HuH-7.5 (cell line): Measurements from ENCODE around the gene CBX6.

ENCODE experiments used
- DNase-seq: peaks from one replicate; pipeline ENCODE4 v3.0.0; 2011; ENCODE audit warnings: low spot score

Gene CBX6

DNA sequence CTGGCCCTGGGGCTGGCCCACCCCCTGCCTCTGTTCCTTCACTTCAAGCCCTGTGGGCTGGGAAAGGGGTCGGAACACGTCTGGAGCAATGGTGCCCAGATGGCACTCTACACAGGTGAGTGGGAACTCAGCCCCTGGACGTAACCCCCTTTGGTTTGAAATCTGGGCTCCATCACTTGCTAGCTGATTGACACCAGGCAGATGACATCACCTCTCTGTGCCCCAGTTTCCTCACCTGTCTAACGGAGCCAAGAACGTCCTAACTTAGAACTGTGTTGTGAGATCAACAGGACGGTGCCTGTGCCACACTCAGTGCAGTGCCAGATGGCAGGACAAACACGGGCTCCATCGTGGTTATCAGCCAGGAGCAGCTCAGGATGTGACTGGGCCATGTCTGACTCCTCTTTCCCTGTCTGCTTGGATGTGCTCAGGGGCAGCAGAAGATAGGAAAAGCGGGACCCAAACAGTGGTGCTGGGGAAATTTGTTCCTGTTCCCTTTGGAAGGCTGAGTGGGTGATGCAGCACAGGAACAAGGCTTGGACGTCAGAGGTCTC is 52.6 kb downstream of the CBX6 start:
- DNase-seq: no peak

DNA sequence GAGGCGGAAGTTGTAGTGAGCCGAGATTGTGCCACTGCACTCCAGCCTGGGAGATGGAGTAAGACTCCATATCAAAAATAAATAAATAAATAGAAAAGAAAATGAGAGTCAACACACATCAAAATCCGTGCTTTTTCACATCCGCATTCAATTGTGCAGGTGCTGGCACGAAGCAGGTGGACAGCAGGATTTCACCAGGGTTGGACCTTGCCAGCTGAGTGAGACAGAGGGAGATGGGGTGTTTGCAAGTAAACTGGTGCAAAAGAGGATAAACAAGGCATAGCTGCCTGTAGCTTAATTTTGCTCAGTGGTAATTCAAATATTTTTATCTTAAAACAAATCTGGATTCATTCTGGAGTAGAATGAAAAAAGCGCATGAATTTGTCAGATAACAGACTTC is 54.8 kb downstream of the CBX6 start:
- no peak for DNase-seq

- no peak for DNase-seq
Measured at GRCh38 chr22:38815842-38816241, 56.2 kb downstream of the CBX6 start.
